VCaP (cell line): Measurements from ENCODE around the gene SRSF2.

Experiments
- H3K27ac ChIP-seq: fragments of 450-650 bp; 2 replicates; pipeline ENCODE4 v1.5.1; 2017
- TF ChIP-seq, protein P1 (sequence below): fragments of 450-650 bp; conservative IDR thresholded peaks from 2 replicates; pipeline ENCODE4 v1.5.1; 2017; ENCODE audit warnings: mild to moderate bottlenecking, moderate library complexity

The SRSF2 gene

DNA sequence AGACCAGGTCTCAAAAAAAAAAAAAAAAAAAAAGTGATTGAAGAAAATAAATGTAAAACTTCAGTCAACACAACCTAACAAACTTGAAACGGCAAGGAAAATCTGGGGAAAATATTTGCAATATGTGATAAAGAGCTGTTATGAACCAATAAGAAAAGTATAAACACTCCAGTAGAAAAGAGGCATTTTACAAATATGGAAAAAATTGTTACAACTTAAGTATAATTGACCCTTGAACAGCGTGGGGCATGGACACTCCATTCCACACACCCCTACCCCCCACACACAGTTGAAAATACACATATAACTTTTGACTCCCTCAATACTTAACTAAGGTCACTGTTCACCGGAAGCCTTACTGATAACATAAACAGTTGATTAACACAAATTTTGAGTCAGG, 21.4 kb upstream of the SRSF2 start:
- no peak overlapping the region for H3K27ac ChIP-seq
- TF ChIP-seq, protein P1, sequence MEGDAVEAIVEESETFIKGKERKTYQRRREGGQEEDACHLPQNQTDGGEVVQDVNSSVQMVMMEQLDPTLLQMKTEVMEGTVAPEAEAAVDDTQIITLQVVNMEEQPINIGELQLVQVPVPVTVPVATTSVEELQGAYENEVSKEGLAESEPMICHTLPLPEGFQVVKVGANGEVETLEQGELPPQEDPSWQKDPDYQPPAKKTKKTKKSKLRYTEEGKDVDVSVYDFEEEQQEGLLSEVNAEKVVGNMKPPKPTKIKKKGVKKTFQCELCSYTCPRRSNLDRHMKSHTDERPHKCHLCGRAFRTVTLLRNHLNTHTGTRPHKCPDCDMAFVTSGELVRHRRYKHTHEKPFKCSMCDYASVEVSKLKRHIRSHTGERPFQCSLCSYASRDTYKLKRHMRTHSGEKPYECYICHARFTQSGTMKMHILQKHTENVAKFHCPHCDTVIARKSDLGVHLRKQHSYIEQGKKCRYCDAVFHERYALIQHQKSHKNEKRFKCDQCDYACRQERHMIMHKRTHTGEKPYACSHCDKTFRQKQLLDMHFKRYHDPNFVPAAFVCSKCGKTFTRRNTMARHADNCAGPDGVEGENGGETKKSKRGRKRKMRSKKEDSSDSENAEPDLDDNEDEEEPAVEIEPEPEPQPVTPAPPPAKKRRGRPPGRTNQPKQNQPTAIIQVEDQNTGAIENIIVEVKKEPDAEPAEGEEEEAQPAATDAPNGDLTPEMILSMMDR = no peak

DNA sequence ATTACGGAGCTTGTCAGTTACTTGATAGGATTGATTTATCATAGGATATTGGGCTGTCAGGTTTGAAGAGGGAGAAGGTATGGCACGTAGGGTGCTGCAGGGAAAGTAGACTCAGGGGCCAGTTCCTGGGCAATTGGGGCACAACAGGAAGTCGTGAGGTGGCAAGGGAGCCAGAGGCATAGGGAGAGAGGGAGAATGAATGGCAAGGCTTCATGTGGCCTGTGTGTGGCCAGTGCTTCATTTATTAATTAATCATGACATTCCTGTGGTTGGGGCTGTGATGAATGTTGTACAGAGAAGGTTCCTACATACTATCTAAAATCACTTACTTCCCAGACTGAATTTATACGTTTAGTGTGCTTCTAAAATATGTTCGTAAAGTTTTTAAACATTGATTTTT, 20.1 kb upstream of the SRSF2 start:
- no peak overlapping the region for H3K27ac ChIP-seq
- TF ChIP-seq, protein P1 = no peak

DNA sequence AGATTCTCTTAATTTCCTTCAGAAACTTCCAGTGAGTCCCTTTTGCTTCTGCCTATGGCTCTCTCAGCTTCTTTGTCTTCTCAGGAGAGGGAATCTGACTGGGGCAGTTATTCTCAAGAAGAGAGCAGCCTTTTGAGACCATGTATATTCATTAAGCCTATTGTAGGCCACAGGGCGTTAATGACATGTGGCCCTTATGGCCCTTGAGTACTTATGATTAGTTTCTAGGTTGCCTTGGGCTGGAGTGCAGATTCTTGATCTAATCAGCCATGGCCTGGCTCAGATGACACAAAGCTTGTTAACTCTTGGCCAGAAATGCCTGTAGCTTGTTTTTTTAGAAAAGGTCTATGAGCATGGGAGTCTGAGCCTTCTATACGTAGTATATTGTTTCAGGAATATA, 18.2 kb upstream of the SRSF2 start:
- no peak overlapping the region for H3K27ac ChIP-seq
- TF ChIP-seq, protein P1 = no peak

DNA sequence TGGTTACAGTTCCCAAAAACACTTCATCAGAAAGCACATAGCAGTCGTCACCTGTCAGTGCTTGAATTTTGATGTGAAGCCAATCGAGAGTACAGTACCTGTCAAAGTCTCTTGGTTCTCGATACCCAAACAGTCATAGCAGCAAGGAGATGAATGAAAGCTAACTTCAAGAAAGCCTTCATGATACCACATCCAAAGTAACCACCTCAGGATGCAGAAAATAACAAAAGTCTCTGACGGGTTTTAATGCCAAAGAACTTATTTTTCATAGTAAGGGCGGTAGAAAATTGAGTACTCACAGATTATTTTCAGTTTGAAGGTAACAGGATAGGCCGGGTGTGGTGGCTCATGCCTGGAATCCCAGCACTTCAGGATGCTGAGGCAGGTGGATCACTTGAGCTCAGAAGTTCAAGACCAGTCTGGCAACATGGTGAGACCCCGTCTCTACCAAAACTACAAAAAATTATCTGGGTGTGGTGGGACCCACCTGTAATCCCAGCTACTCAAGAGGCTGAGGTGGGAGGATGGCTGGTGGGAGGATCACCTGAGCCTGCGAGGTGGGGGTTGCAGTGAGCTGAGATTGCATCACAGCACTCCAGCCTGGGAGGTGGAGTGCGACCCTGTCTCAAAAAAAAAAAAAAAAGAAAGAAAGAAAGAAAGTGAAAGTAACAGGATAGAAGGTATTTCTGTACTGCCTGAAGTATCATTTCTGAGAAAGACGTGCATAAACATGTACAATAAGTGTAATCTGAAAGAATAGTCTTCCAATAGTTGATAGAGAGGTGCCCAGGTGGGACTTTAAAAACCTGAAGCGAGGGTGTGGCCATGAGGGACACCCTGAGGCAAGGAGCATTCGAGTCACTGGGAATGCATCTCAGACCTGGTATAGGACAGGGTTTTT, 16.2 kb upstream of the SRSF2 start:
- TF ChIP-seq, protein P1 = no peak
- no peak overlapping the region for H3K27ac ChIP-seq

DNA sequence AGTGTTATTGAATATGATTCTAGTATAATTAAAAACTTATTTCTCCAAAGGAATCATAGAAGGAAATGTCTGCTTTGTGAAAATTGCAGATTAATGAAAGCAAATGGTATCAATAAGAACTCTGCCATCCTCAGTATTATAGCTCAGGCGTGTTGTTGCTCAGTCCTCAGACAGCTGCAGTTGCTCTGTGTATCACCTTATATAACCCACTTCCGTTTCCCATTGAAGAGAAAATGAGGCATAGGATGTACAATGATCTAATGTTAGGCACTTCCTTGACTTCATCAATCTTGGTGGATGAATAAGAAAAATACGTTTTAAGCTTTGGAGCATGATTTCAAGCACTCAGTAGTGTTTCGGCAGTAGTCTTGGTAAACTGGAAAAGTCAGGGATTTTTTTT, 14.9 kb upstream of the SRSF2 start:
- H3K27ac ChIP-seq = no peak overlapping the region
- TF ChIP-seq, protein P1 = no peak

DNA sequence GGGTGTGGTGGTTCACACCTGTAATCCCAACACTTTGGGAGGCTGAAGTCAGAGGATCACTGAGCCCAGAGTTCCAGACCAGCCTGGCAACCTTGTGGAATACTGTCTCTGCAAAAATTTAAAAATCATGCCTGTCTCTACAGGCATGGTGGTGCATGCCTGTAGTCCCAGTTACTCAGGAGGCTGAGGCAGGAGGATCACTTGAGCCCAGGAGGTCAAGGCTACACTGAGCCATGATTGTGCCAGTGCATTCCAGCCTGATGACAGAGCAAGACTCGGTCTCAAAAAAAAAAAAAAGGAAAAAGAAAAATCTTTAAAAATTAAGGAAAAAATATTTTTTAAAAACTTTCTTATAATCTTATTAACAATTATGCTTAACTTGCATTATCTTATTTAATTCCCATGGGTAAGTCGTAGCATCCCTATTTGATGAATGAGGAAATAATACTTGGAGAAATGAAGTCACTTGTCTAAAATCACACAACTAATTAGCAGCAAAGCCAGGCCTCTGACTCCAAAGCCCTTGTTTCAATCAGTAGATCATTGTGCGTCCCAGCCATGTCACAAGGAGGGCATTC, 14.4 kb upstream of the SRSF2 start:
- H3K27ac ChIP-seq = no peak overlapping the region
- TF ChIP-seq, protein P1 = no peak

DNA sequence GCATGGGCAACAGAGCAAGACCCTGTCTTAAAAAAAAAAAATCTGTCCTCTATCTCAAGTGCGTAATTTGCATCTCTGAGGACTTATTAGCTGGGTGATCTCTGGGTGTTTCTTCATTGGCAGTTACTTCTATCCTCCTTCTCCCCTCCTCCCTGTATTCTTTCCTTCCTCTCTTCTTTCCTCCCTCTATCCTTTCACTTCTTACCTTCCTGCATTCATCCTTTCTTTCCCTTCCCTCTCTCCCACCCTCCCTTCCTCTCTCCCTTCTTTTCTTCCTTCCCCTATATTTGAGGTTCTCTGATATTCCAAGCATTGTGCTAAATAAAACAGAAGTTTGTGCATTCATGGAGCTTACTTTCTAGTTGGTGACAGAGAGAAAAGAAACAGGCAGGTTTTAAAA, 11.5 kb upstream of the SRSF2 start:
- TF ChIP-seq, protein P1 = no peak

More for the DNA sequence above, 11.5 kb upstream of the SRSF2 start:
- H3K27ac ChIP-seq = no peak overlapping the region
